Esophagus squamous epithelium (tissue), 4 donors: ENCODE results near the gene PCGF2.

Experiments
- CTCF ChIP-seq, 6 experiments: fragments of 450-650 bp in 4 of 6; fragments of 200-600 bp in 2 of 6; sonication (generic) in 2 of 6; IDR thresholded peaks; one replicate each; pipeline ENCODE4 v1.5.1; 2016 to 2019; ENCODE audit warnings: antibody characterized with exemption in 6 of 6, mild to moderate bottlenecking in 4 of 6, moderate library complexity in 4 of 6
- POLR2A ChIP-seq, 4 donors: fragments of 450-650 bp; IDR thresholded peaks; one replicate each; pipeline ENCODE4 v1.6.1; 2017; ENCODE audit warnings: antibody characterized with exemption in 4 of 4, mild to moderate bottlenecking in 4 of 4, moderate library complexity in 3 of 4

- TF ChIP-seq CTCF (IDR thresholded peaks at IDR 0.05): no peak
- TF ChIP-seq POLR2A (IDR thresholded peaks at IDR 0.05): no peak
Measured at GRCh38 chr17:38740044-38740443, 8.1 kb downstream of the PCGF2 start.
